A549 (cell line): Measurements from ENCODE around the gene WLS. TPM values are rescaled to one million over a fixed set of nuclear protein-coding genes. Genes with fewer than 3 reads are reported as not detected.

Experiments
- ATAC-seq, 2 experiments: fragments of 200-7000 bp in 1 of 2; fragments of >200 bp in 1 of 2; cut with Nextera tagmentation in 1 of 2; cut with Tn5 transposase in 1 of 2; 3 replicates each; pipeline versions ENCODE4 v1.8.0 to v1.9.1; 2018 to 2020; ENCODE audit warnings: mild to moderate bottlenecking in 1 of 2, moderate library complexity in 1 of 2
- CTCF ChIA-PET: fragments of 300-600 bp; sonication (Branson Sonifier 250); formaldehyde crosslinking; extraction: SDS; loops from one replicate; lab custom pipeline; 2021; ENCODE audit warnings: antibody characterized with exemption, inconsistent platforms; lab: Yijun Ruan, JAX
- POLR2A ChIA-PET: fragments of 350-600 bp; formaldehyde crosslinking; extraction: SDS; loops from one replicate; lab custom pipeline; 2021; ENCODE audit warnings: antibody characterized with exemption, inconsistent platforms; lab: Yijun Ruan, JAX
- DNase-seq, 2 experiments: peaks; one replicate each; pipeline versions ENCODE4 v3.0.0 to v3.0.0-alpha.2; 2011 to 2016; ENCODE audit warnings: low read depth in 1 of 2, low spot score in 1 of 2
- FAIRE-seq: peaks from 2 replicates; lab custom pipeline; 2011; peaks lifted over from hg19 to GRCh38; lab: Jason Lieb, UNC
- H3K27ac ChIP-seq, 2 experiments: fragments of >200 bp; sonication (Bioruptor Twin); formaldehyde crosslinking; 3 replicates each; pipeline ENCODE4 v1.5.1; 2016 to 2017
- H3K4me1 ChIP-seq: fragments of >200 bp; sonication (Bioruptor Twin); formaldehyde crosslinking; 3 replicates; pipeline ENCODE4 v1.6.1; 2016
- H3K4me2 ChIP-seq: fragments of >200 bp; sonication (Bioruptor Twin); formaldehyde crosslinking; 3 replicates; pipeline ENCODE4 v1.6.1; 2016
- H3K4me3 ChIP-seq: fragments of >200 bp; sonication (Bioruptor Twin); formaldehyde crosslinking; 3 replicates; pipeline ENCODE4 v1.5.1; 2016
- H3K9me3 ChIP-seq: fragments of >200 bp; sonication (Bioruptor Twin); formaldehyde crosslinking; 3 replicates; pipeline ENCODE4 v1.6.1; 2016
- CBX2 ChIP-seq: fragments of 200-600 bp; sonication (generic); IDR thresholded peaks from 2 replicates; pipeline ENCODE4 v1.6.1; 2016; ENCODE audit warnings: low read depth, mild to moderate bottlenecking, borderline replicate concordance
- CHD4 ChIP-seq: fragments of 200-600 bp; sonication (generic); IDR thresholded peaks from 2 replicates; pipeline ENCODE4 v1.6.1; 2016; ENCODE audit warnings: antibody characterized with exemption, mild to moderate bottlenecking, borderline replicate concordance
- CTCF ChIP-seq: fragments of >200 bp; sonication (Bioruptor Twin); formaldehyde crosslinking; IDR thresholded peaks from 3 replicates; pipeline ENCODE4 v1.5.1; 2016
- EHMT2 ChIP-seq: fragments of 200-600 bp; sonication (generic); IDR thresholded peaks from 2 replicates; pipeline ENCODE4 v1.6.1; 2016; ENCODE audit warnings: antibody characterized with exemption, low read depth, mild to moderate bottlenecking, moderate library complexity
- EP300 ChIP-seq, 2 experiments: fragments of >200 bp; sonication (Bioruptor Twin); formaldehyde crosslinking; IDR thresholded peaks; 2 replicates in 1 of 2; 3 replicates in 1 of 2; pipeline ENCODE4 v1.6.1; 2016 to 2017
- ESRRA ChIP-seq: fragments of 150-350 bp; IDR thresholded peaks from 2 replicates; pipeline ENCODE4 v1.6.1; 2014; ENCODE audit warnings: mild to moderate bottlenecking, low read length, borderline replicate concordance
- GATA3 ChIP-seq: IDR thresholded peaks from 2 replicates; pipeline ENCODE4 v1.6.1; 2012; ENCODE audit warnings: borderline replicate concordance
- HDAC2 ChIP-seq: fragments of 200-600 bp; sonication (generic); IDR thresholded peaks from 2 replicates; pipeline ENCODE4 v1.6.1; 2016
- HOXB5 ChIP-seq: fragments of 250-450 bp; sonication (Bioruptor Pico); IDR thresholded peaks from 2 replicates; pipeline ENCODE4 v1.5.0; 2020; ENCODE audit warnings: mild to moderate bottlenecking, moderate library complexity
- KDM1A ChIP-seq: fragments of 200-600 bp; sonication (generic); IDR thresholded peaks from 2 replicates; pipeline ENCODE4 v1.6.1; 2016; ENCODE audit warnings: low read depth, mild to moderate bottlenecking
- MAFK ChIP-seq: fragments of 450-650 bp; IDR thresholded peaks from 2 replicates; pipeline ENCODE4 v1.6.1; 2014; ENCODE audit not compliant: partially characterized antibody
- MAX ChIP-seq: IDR thresholded peaks from 2 replicates; pipeline ENCODE4 v1.6.1; 2012
- NPAS2 ChIP-seq: fragments of 250-450 bp; sonication (Bioruptor Pico); IDR thresholded peaks from 2 replicates; pipeline ENCODE4 v1.8.0; 2022; ENCODE audit warnings: mild to moderate bottlenecking, moderate library complexity, borderline replicate concordance
- NR3C1 ChIP-seq: fragments of >200 bp; sonication (Bioruptor Twin); formaldehyde crosslinking; IDR thresholded peaks from 3 replicates; pipeline ENCODE4 v1.6.1; 2017
- PBX3 ChIP-seq: IDR thresholded peaks from 2 replicates; pipeline ENCODE4 v1.6.1; 2012
- PHF8 ChIP-seq: fragments of 200-600 bp; sonication (generic); IDR thresholded peaks from 2 replicates; pipeline ENCODE4 v1.6.1; 2016; ENCODE audit warnings: low read depth, mild to moderate bottlenecking, antibody characterized with exemption, moderate library complexity, borderline replicate concordance
- POLR2AphosphoS2 ChIP-seq: conservative IDR thresholded peaks from 2 replicates; pipeline ENCODE4 v1.6.1; 2012; ENCODE audit warnings: low read length, improper control_type of control experiment, inconsistent platforms
- RAD21 ChIP-seq, 2 experiments: fragments of >200 bp in 1 of 2; sonication (Bioruptor Twin) in 1 of 2; formaldehyde crosslinking in 1 of 2; IDR thresholded peaks in 1 of 2; conservative IDR thresholded peaks in 1 of 2; 2 replicates in 1 of 2; 3 replicates in 1 of 2; pipeline ENCODE4 v1.6.1; 2012 to 2018; ENCODE audit warnings: inconsistent platforms in 1 of 2
- RCOR1 ChIP-seq: fragments of 150-350 bp; IDR thresholded peaks from 2 replicates; pipeline ENCODE4 v1.6.1; 2014; ENCODE audit warnings: antibody characterized with exemption, low read length, low read depth
- SMC3 ChIP-seq: fragments of >200 bp; sonication (Bioruptor Twin); formaldehyde crosslinking; IDR thresholded peaks from 3 replicates; pipeline ENCODE4 v1.6.1; 2018; ENCODE audit warnings: inconsistent platforms
- TFCP2L1 ChIP-seq: fragments of 250-450 bp; sonication (Bioruptor Pico); IDR thresholded peaks from 2 replicates; pipeline ENCODE4 v1.5.0; 2021; ENCODE audit warnings: mild to moderate bottlenecking
- TP53 ChIP-seq: fragments of 250-450 bp; sonication (Bioruptor Pico); IDR thresholded peaks from 2 replicates; pipeline ENCODE4 v1.5.0; 2021; ENCODE audit warnings: mild to moderate bottlenecking, moderate library complexity
- ZSCAN20 ChIP-seq: fragments of 250-450 bp; sonication (Bioruptor Pico); IDR thresholded peaks from 2 replicates; pipeline ENCODE4 v1.8.0; 2022; ENCODE audit warnings: mild to moderate bottlenecking, moderate library complexity
- WGBS: methylation state at CpG from one replicate; pipeline ENCODE4 v1.1.6; 2017; ENCODE audit errors: missing lambda C conversion rate; 5-methylcytosine and 5-hydroxymethylcytosine counted together
- polyA plus RNA-seq, 4 experiments: library from polyadenylated mRNA; depleted of rRNA in 3 of 4; stranded (reverse); fragments of >200 nt; fragmentation: RNase III in 1 of 4; extraction: RNeasy Plus Mini Kit Qiagen cat#74134 plus additional on column Dnase treatment in 1 of 4; gene quantifications; 2 replicates in 3 of 4; 3 replicates in 1 of 4; pipeline ENCODE4 v1.2.3, GENCODE V29; 2011 to 2017
- TF ChIP-seq, protein P1 (sequence below): fragments of >200 bp; sonication (Bioruptor Twin); formaldehyde crosslinking; IDR thresholded peaks from 3 replicates; pipeline ENCODE4 v1.6.1; 2016

WLS gene
- polyA plus RNA-seq, 2 of the 4 experiments (the other 2 are of a cell fraction), result 6.6 to 12.1 TPM

GRCh38 chr1:68111519-68112436, 120.5 kb downstream of the WLS start:
- DNase-seq (peak; percentile 56 to 79), FAIRE-seq (no peak), ATAC-seq (peak; percentile 93 to 97)
- H3K27ac ChIP-seq, result peak overlapping the region; percentile 63 to 87
- H3K4me1 ChIP-seq, result peaks cover 26% of the 10 kb centered on the region
- CTCF ChIA-PET, result interaction anchor here (0.6 to 11.7 kb wide), 10 partner anchors 115 to 346 kb away, joined by 3 to 177 read pairs (median 3); no protein-coding TSS in a partner anchor
- no peaks in the 10 kb centered on the region for H3K9me3 ChIP-seq
- POLR2A ChIA-PET, result no interaction called here
- peak overlapping the region; percentile 50 for H3K4me2 ChIP-seq
- WGBS, result 17% methylated on average over 7 of the region's 7 CpGs
- TF ChIP-seq RAD21 (conservative IDR thresholded peaks at IDR 0.05 in 1 of 2, IDR thresholded peaks at IDR 0.05 in 1 of 2), result peak; percentile 95
- peak; percentile 94 for TF ChIP-seq SMC3
- TF ChIP-seq HOXB5 (CRISPR knock-in tag), result no peak
- peak; percentile 47 for TF ChIP-seq MAX
- TF ChIP-seq ESRRA, result no peak
- TF ChIP-seq CTCF, result peak; percentile 68
- no peak overlapping the region for H3K4me3 ChIP-seq

DNA sequence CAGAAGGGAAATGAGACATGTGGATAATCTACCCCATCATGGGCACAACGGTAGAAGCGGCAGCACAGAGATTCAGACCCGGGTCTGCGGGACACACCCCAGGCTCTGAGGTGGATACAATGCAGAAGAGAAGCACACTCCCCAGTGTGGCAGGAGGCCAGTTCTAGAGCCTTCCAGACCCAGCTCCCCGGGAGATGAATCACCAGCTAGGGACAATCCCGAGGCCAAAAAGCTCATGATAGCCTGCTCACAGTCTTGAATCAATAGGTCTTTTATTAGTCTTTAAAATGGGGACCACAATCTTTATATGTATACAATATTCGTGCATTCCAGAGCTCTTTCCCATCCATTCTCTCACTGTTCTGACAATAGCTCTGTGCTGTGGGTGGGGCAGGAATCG, 124.6 kb downstream of the WLS start:
- 58% methylated on average over 7 of the region's 8 CpGs for WGBS
- no peak for ATAC-seq
- no peaks in the 10 kb centered on the region for H3K9me3 ChIP-seq
- no peak overlapping the region for H3K4me2 ChIP-seq
- no peak for DNase-seq
- no peak overlapping the region for H3K4me3 ChIP-seq
- H3K27ac ChIP-seq, result peak overlapping the region in 1 of 2 experiments; percentile 44; a peak in 3 of 6 replicates
- TF ChIP-seq, protein P1, sequence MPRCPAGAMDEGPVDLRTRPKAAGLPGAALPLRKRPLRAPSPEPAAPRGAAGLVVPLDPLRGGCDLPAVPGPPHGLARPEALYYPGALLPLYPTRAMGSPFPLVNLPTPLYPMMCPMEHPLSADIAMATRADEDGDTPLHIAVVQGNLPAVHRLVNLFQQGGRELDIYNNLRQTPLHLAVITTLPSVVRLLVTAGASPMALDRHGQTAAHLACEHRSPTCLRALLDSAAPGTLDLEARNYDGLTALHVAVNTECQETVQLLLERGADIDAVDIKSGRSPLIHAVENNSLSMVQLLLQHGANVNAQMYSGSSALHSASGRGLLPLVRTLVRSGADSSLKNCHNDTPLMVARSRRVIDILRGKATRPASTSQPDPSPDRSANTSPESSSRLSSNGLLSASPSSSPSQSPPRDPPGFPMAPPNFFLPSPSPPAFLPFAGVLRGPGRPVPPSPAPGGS, result no peak
- no peak for TF ChIP-seq KDM1A
- no peak for TF ChIP-seq CTCF
- TF ChIP-seq PBX3, result no peak
- no peak for TF ChIP-seq TP53 (CRISPR knock-in tag)
- no peak for TF ChIP-seq RCOR1
- no peak for TF ChIP-seq MAFK
- TF ChIP-seq CHD4, result no peak
- no peak for TF ChIP-seq HDAC2
- no peak for TF ChIP-seq CBX2
- no peak for TF ChIP-seq POLR2AphosphoS2
- TF ChIP-seq PHF8, result no peak
- no peak for TF ChIP-seq NR3C1
- TF ChIP-seq EHMT2, result no peak
- TF ChIP-seq ZSCAN20, result no peak
- TF ChIP-seq HOXB5 (CRISPR knock-in tag), result no peak
- no peak for TF ChIP-seq GATA3
- TF ChIP-seq NPAS2, result no peak
- TF ChIP-seq EP300 (IDR thresholded peaks at IDR 0.05), result no peak
- TF ChIP-seq TFCP2L1 (CRISPR knock-in tag), result no peak
- TF ChIP-seq, all 56 proteins: peak for 0
- FAIRE-seq, result no peak
- H3K4me1 ChIP-seq, result peaks cover 28% of the 10 kb centered on the region
- ChIA-PET POLR2A (no interaction called here), CTCF (interaction anchor here (1.0 to 11.7 kb wide), 7 partner anchors 9 to 572 kb away, joined by 3 to 177 read pairs (median 7); no protein-coding TSS in a partner anchor)
